ENCODE results near the gene IGLL5.

GRCh38 chr22:22942511-22943329, 55.1 kb downstream of the IGLL5 start:
- TF ChIP-seq ZBTB40 (IDR thresholded peaks at IDR 0.05) (no peak), ZBTB40 (CRISPR knock-in tag; IDR thresholded peaks at IDR 0.05) (no peak), ZNF580 (CRISPR knock-in tag; IDR thresholded peaks at IDR 0.05; ENCODE audit: borderline replicate concordance, low read depth) (no peak), ZBTB2 (CRISPR knock-in tag; IDR thresholded peaks at IDR 0.05; ENCODE audit: low read depth) (no peak)
